ENCODE measurements around the gene NOTCH4.

DNA sequence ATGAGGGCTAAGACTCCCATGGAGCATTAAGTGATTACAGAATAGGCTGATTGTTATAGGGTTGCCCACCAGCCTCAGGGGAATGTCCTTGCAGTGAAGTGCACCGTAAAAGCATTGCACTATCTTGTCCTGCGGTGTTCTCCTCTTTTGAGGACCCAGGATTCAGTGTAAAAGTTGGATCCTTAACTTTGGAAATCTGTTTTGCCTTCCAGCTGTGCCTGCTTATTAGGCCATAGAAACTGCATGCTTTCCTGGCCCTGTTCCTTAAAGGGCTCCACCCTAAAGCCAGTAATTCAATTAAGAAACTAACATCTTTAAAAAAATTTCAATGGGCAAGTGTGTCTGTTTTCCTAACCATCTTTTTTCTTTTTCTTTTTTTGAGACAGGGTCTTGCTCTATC is 25.4 kb upstream of the NOTCH4 start:
- TF ChIP-seq RARB (CRISPR knock-in tag; IDR thresholded peaks at IDR 0.05) (no peak), TOX (CRISPR knock-in tag; IDR thresholded peaks at IDR 0.05; ENCODE audit: borderline replicate concordance) (no peak), GLIS3 (CRISPR knock-in tag; IDR thresholded peaks at IDR 0.05) (no peak), ZNF70 (CRISPR knock-in tag; IDR thresholded peaks at IDR 0.05) (no peak), ZFP30 (CRISPR knock-in tag; IDR thresholded peaks at IDR 0.05) (no peak), ARNTL (CRISPR knock-in tag; IDR thresholded peaks at IDR 0.05; ENCODE audit: borderline replicate concordance, low read depth) (no peak), ZNF565 (CRISPR knock-in tag; conservative IDR thresholded peaks at IDR 0.05; ENCODE audit: low read depth) (no peak)
- TF ChIP-seq, protein P1, sequence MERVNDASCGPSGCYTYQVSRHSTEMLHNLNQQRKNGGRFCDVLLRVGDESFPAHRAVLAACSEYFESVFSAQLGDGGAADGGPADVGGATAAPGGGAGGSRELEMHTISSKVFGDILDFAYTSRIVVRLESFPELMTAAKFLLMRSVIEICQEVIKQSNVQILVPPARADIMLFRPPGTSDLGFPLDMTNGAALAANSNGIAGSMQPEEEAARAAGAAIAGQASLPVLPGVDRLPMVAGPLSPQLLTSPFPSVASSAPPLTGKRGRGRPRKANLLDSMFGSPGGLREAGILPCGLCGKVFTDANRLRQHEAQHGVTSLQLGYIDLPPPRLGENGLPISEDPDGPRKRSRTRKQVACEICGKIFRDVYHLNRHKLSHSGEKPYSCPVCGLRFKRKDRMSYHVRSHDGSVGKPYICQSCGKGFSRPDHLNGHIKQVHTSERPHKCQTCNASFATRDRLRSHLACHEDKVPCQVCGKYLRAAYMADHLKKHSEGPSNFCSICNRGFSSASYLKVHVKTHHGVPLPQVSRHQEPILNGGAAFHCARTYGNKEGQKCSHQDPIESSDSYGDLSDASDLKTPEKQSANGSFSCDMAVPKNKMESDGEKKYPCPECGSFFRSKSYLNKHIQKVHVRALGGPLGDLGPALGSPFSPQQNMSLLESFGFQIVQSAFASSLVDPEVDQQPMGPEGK (CRISPR knock-in tag; IDR thresholded peaks at IDR 0.05; ENCODE audit: borderline replicate concordance) = no peak

Measured in SK-N-SH treated with all-trans-retinoic acid at 6 μM for 48 hours (cell line).